SK-N-SH treated with all-trans-retinoic acid at 6 μM for 48 hours (cell line): ENCODE measurements around the gene TMEM163.

Source experiments
- ARNTL ChIP-seq: fragments of 450-650 bp; formaldehyde crosslinking; IDR thresholded peaks from 2 replicates; pipeline ENCODE4 v1.5.0; 2020; ENCODE audit warnings: low read depth, mild to moderate bottlenecking, moderate library complexity, borderline replicate concordance
- BACH2 ChIP-seq: fragments of 250-450 bp; sonication (Bioruptor Pico); IDR thresholded peaks from 2 replicates; pipeline ENCODE4 v1.9.0; 2021; ENCODE audit warnings: mild to moderate bottlenecking, borderline replicate concordance
- CREB5 ChIP-seq: fragments of 250-450 bp; sonication (Bioruptor Pico); IDR thresholded peaks from 2 replicates; pipeline ENCODE4 v1.5.1; 2020; ENCODE audit warnings: low read depth, mild to moderate bottlenecking, moderate library complexity
- CSRNP3 ChIP-seq: fragments of 250-450 bp; sonication (Bioruptor Pico); IDR thresholded peaks from 2 replicates; pipeline ENCODE4 v1.5.1; 2021; ENCODE audit warnings: mild to moderate bottlenecking, moderate library complexity
- GLIS3 ChIP-seq: fragments of 250-450 bp; sonication (Bioruptor Pico); IDR thresholded peaks from 2 replicates; pipeline ENCODE4 v1.5.0; 2020; ENCODE audit warnings: mild to moderate bottlenecking, moderate library complexity
- ISL1 ChIP-seq: fragments of 250-450 bp; sonication (Bioruptor Pico); IDR thresholded peaks from 2 replicates; pipeline ENCODE4 v2.1.2; 2022; ENCODE audit warnings: mild to moderate bottlenecking, moderate library complexity
- OSR1 ChIP-seq: fragments of 250-450 bp; sonication (Bioruptor Pico); IDR thresholded peaks from 2 replicates; pipeline ENCODE4 v1.8.0; 2022; ENCODE audit warnings: moderate library complexity, mild to moderate bottlenecking, inconsistent platforms
- TSHZ2 ChIP-seq: fragments of 250-450 bp; sonication (Bioruptor Pico); IDR thresholded peaks from 2 replicates; pipeline ENCODE4 v1.5.0; 2020; ENCODE audit warnings: mild to moderate bottlenecking, moderate library complexity
- ZFP3 ChIP-seq: fragments of 250-450 bp; sonication (Bioruptor Pico); IDR thresholded peaks from 2 replicates; pipeline ENCODE4 v1.5.0; 2020; ENCODE audit warnings: mild to moderate bottlenecking, moderate library complexity
- ZNF565 ChIP-seq: fragments of 450-650 bp; formaldehyde crosslinking; conservative IDR thresholded peaks from 2 replicates; pipeline ENCODE4 v1.5.0; 2020; ENCODE audit warnings: low read depth, mild to moderate bottlenecking, moderate library complexity
- ZNF70 ChIP-seq: fragments of 450-650 bp; formaldehyde crosslinking; IDR thresholded peaks from 2 replicates; pipeline ENCODE4 v1.5.0; 2020; ENCODE audit warnings: mild to moderate bottlenecking, moderate library complexity
- TF ChIP-seq, protein P1 (sequence below): fragments of 250-450 bp; sonication (Bioruptor Pico); IDR thresholded peaks from 2 replicates; pipeline ENCODE4 v1.8.0; 2020; ENCODE audit warnings: mild to moderate bottlenecking, moderate library complexity, borderline replicate concordance

DNA sequence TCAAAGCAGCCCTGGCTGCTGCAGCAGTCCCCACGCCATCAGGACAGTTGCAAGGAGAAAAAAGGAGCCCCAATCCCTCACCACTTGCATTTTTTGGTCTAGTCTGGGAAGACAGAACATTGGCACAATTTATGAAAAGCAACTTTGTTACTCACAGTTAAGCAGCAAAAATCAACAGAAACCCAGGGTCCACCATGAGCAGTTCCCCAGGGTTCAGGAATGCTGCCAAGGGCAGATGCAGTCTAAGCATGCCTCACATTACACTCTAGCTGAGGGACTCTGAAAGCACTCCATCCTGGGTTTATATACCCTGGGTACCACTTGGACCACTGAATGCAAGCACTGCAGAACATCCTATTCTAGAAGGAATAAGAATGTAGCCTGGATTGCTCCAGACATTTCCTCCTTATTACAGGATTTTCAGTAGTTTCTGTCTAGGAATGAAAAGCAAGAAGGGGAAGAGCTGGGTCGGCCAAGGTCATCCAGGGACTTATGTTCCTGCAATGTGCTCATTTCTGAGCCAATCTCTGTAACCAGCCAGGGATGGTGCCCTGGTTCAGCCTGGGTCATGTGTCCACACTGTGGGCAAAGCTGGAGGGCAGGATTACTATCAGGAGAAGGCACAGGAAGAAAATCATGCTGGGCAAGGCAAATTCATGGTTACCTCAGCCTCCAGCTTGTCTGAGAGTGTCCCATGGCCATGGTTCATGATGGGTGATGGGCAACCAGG is 19.5 kb upstream of the TMEM163 start:
- TF ChIP-seq ISL1 (no peak), GLIS3 (no peak), ZFP3 (no peak), CSRNP3 (CRISPR knock-in tag) (no peak), BACH2 (no peak), ZNF565 (CRISPR knock-in tag) (no peak), TSHZ2 (no peak), OSR1 (CRISPR knock-in tag) (no peak), ARNTL (CRISPR knock-in tag) (no peak), ZNF70 (CRISPR knock-in tag) (no peak), CREB5 (CRISPR knock-in tag) (no peak)
- TF ChIP-seq, protein P1, sequence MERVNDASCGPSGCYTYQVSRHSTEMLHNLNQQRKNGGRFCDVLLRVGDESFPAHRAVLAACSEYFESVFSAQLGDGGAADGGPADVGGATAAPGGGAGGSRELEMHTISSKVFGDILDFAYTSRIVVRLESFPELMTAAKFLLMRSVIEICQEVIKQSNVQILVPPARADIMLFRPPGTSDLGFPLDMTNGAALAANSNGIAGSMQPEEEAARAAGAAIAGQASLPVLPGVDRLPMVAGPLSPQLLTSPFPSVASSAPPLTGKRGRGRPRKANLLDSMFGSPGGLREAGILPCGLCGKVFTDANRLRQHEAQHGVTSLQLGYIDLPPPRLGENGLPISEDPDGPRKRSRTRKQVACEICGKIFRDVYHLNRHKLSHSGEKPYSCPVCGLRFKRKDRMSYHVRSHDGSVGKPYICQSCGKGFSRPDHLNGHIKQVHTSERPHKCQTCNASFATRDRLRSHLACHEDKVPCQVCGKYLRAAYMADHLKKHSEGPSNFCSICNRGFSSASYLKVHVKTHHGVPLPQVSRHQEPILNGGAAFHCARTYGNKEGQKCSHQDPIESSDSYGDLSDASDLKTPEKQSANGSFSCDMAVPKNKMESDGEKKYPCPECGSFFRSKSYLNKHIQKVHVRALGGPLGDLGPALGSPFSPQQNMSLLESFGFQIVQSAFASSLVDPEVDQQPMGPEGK (CRISPR knock-in tag) = no peak
